ENCODE data around the gene EIF1. TPM values are rescaled to one million over a fixed set of nuclear protein-coding genes. Genes with fewer than 3 reads are reported as not detected.
A peak's percentile ranks its signal among the peaks of the same experiment; 100 is the strongest.

Gene EIF1
- total and polyA plus RNA-seq, 2 donors (not counting 3 experiments of a cell fraction or from before 2014, with no cell fraction given): 168 to 814 TPM

DNA sequence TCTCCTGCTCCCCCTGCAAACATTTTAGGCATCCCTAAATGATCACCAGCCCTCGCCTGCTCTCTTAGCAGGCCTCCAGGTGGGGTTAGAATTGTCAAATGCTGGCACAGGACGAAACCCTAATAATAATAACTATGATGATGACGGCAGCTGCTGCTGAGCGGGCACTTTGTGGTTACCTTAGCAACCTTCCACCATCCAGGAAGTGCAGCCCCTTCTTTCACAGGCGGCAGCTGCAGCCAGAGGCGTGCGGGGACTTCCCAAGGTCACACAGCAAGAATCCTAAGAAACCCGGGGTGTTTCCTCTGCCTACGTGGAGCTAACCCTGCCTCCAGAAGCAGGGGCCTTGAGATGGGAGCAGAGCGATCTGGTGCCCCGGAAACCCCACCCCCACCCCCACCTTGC lies 22.4 kb upstream of the EIF1 start:
- Histone ChIP-seq H3K9ac (replicated peaks; ENCODE audit: extremely low read depth, insufficient read depth, low read length) (peak overlapping the region; percentile 1), H3K9me3 (replicated peaks; ENCODE audit: control insufficient read depth, insufficient read depth, low read length) (no peaks in the 10 kb centered on the region), H2AFZ (ENCODE audit: low read depth, low read length) (peak overlapping the region; percentile 88), H3K27me3 (ENCODE audit: control insufficient read depth in 2 of 2, insufficient read depth in 2 of 2, low read length in 2 of 2) (no peaks in the 10 kb centered on the region), H3K36me3 (ENCODE audit: control insufficient read depth in 2 of 2, extremely low read depth in 1 of 2, insufficient read depth in 2 of 2, low read length in 2 of 2) (no peaks in the 10 kb centered on the region), H3K79me2 (ENCODE audit: control insufficient read depth, insufficient read depth, low read length) (no peaks in the 10 kb centered on the region), H4K20me1 (replicated peaks; ENCODE audit: control insufficient read depth, extremely low read depth, insufficient read depth, low read length) (no peaks in the 10 kb centered on the region), H3K4me3 (replicated peaks in 1 of 3; ENCODE audit: insufficient read depth in 1 of 3, low read depth in 1 of 3, low read length in 3 of 3) (peak overlapping the region in 1 of 3 experiments; percentile 32), H3K9me1 (replicated peaks; ENCODE audit: control insufficient read depth, extremely low read depth, insufficient read depth, low read length) (no peaks in the 10 kb centered on the region), H3K4me2 (ENCODE audit: insufficient read depth, low read length) (peak overlapping the region; percentile 49), H3K27ac (ENCODE audit: insufficient read depth, low read depth, low read length) (peak overlapping the region; percentile 49), H3K4me1 (ENCODE audit: control insufficient read depth, extremely low read depth, insufficient read depth, low read length) (peaks cover 23% of the 10 kb centered on the region)
- intact Hi-C loops (cut with micrococcal nuclease) (loop anchor here (1.0 to 10.0 kb wide), 8 partner anchors 18 to 1021 kb away; partner anchors contain the start of gene SMARCE1), dilution Hi-C loops (cut with MboI; ENCODE audit: extremely low pct_ligation_motif_present, low sequenced_read_pairs) (no loop called here)
- CTCF ChIA-PET: interaction anchor here (0.8 to 9.4 kb wide), 23 partner anchors 10 to 1304 kb away, joined by 3 to 369 read pairs (median 4); partner anchors contain the start of genes EIF1 and IGFBP4
- no TSS peak for BruUV-seq (replicated peaks)
- TF ChIP-seq EZH2 (IDR thresholded peaks at IDR 0.05; ENCODE audit: borderline replicate concordance, low read depth, low read length, severe bottlenecking): no peak
- TF ChIP-seq MYC (IDR thresholded peaks at IDR 0.05; ENCODE audit: low read depth, low read length): no peak
- TF ChIP-seq FOS (IDR thresholded peaks at IDR 0.05; ENCODE audit: borderline replicate concordance, insufficient read depth, low read length): no peak
- no peak for TF ChIP-seq POLR2AphosphoS5 (IDR thresholded peaks at IDR 0.05; ENCODE audit: insufficient read depth, low read depth, low read length)
- TF ChIP-seq, protein P1, sequence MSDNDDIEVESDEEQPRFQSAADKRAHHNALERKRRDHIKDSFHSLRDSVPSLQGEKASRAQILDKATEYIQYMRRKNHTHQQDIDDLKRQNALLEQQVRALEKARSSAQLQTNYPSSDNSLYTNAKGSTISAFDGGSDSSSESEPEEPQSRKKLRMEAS (IDR thresholded peaks at IDR 0.05; ENCODE audit: insufficient read depth, insufficient read length): no peak
- no peak for TF ChIP-seq POLR2A (IDR thresholded peaks at IDR 0.05; ENCODE audit: low read depth, low read length)
- TF ChIP-seq GATA2 (IDR thresholded peaks at IDR 0.05; ENCODE audit: insufficient read depth, insufficient read length, low read depth, low read length): no peak
- TF ChIP-seq JUN (IDR thresholded peaks at IDR 0.05; ENCODE audit: borderline replicate concordance, insufficient read depth, insufficient read length, low read depth): no peak
- TF ChIP-seq, protein P2, sequence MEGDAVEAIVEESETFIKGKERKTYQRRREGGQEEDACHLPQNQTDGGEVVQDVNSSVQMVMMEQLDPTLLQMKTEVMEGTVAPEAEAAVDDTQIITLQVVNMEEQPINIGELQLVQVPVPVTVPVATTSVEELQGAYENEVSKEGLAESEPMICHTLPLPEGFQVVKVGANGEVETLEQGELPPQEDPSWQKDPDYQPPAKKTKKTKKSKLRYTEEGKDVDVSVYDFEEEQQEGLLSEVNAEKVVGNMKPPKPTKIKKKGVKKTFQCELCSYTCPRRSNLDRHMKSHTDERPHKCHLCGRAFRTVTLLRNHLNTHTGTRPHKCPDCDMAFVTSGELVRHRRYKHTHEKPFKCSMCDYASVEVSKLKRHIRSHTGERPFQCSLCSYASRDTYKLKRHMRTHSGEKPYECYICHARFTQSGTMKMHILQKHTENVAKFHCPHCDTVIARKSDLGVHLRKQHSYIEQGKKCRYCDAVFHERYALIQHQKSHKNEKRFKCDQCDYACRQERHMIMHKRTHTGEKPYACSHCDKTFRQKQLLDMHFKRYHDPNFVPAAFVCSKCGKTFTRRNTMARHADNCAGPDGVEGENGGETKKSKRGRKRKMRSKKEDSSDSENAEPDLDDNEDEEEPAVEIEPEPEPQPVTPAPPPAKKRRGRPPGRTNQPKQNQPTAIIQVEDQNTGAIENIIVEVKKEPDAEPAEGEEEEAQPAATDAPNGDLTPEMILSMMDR (IDR thresholded peaks at IDR 0.05; ENCODE audit: extremely low read depth in 1 of 2, insufficient read depth in 1 of 2, low read depth in 1 of 2, low read length in 2 of 2): no peak
- peak; percentile 71 for DNase-seq (ENCODE audit: low read depth, low spot score)
- no peak for FAIRE-seq
- POLR2A ChIA-PET: no interaction called here

Data from endothelial cell of umbilical vein (primary cell).